IPS-15b (cell line): Measurements from ENCODE around the gene ARL6IP4.
A peak's percentile ranks its signal among the peaks of the same experiment; 100 is the strongest.

Source experiments
- H3K27me3 ChIP-seq: one replicate; pipeline ENCODE4 v1.6.1; 2013; ENCODE audit warnings: low read length; ENCODE audit not compliant: control insufficient read depth, insufficient read depth
- H3K36me3 ChIP-seq: one replicate; pipeline ENCODE4 v1.6.1; 2013; ENCODE audit warnings: low read length; ENCODE audit not compliant: control insufficient read depth, insufficient read depth
- H3K4me1 ChIP-seq: one replicate; pipeline ENCODE4 v1.6.1; 2013; ENCODE audit warnings: mild to moderate bottlenecking, low read length; ENCODE audit not compliant: control insufficient read depth, insufficient read depth
- H3K4me3 ChIP-seq: one replicate; pipeline ENCODE4 v1.5.1; 2013; ENCODE audit warnings: low read depth, low read length
- H3K9ac ChIP-seq: one replicate; pipeline ENCODE4 v1.6.1; 2013; ENCODE audit warnings: low read depth, mild to moderate bottlenecking, low read length
- H3K9me3 ChIP-seq: one replicate; pipeline ENCODE4 v1.6.1; 2013; ENCODE audit warnings: mild to moderate bottlenecking, low read length; ENCODE audit not compliant: control insufficient read depth, insufficient read depth

The ARL6IP4 gene

GRCh38 chr12:122975790-122976647, 4.5 kb upstream of the ARL6IP4 start:
- H3K4me1 ChIP-seq, result peaks cover 3% of the 10 kb centered on the region
- no peaks in the 10 kb centered on the region for H3K9me3 ChIP-seq
- H3K36me3 ChIP-seq, result peaks cover 6% of the 10 kb centered on the region
- H3K9ac ChIP-seq, result peak overlapping the region; percentile 100
- no peaks in the 10 kb centered on the region for H3K27me3 ChIP-seq
- peak overlapping the region; percentile 99 for H3K4me3 ChIP-seq

- H3K27me3 ChIP-seq, result no peaks in the 10 kb centered on the region
- peak overlapping the region; percentile 5 for H3K9ac ChIP-seq
- no peak overlapping the region for H3K4me3 ChIP-seq
- peaks cover 3% of the 10 kb centered on the region for H3K4me1 ChIP-seq
- no peaks in the 10 kb centered on the region for H3K9me3 ChIP-seq
- peaks cover 7% of the 10 kb centered on the region for H3K36me3 ChIP-seq
These were observed 3.9 kb upstream of the ARL6IP4 start for GRCh38 chr12:122976648-122976975.

- H3K36me3 ChIP-seq, result peaks cover 11% of the 10 kb centered on the region
These were observed 3.3 kb upstream of the ARL6IP4 start for GRCh38 chr12:122977153-122977552.

GRCh38 chr12:122977655-122978392, 2.7 kb upstream of the ARL6IP4 start:
- no peak overlapping the region for H3K4me3 ChIP-seq
- no peaks in the 10 kb centered on the region for H3K9me3 ChIP-seq
- H3K36me3 ChIP-seq, result peaks cover 14% of the 10 kb centered on the region
- H3K9ac ChIP-seq, result no peak overlapping the region
- H3K27me3 ChIP-seq, result no peaks in the 10 kb centered on the region
- H3K4me1 ChIP-seq, result peaks cover 3% of the 10 kb centered on the region

More at GRCh38 chr12:122977153-122977552, 3.3 kb upstream of the ARL6IP4 start:
- no peaks in the 10 kb centered on the region for H3K9me3 ChIP-seq
- H3K4me3 ChIP-seq, result no peak overlapping the region
- peaks cover 3% of the 10 kb centered on the region for H3K4me1 ChIP-seq
- H3K9ac ChIP-seq, result no peak overlapping the region
- H3K27me3 ChIP-seq, result no peaks in the 10 kb centered on the region

- H3K36me3 ChIP-seq, result peaks cover 20% of the 10 kb centered on the region
- no peaks in the 10 kb centered on the region for H3K9me3 ChIP-seq
- H3K27me3 ChIP-seq, result no peaks in the 10 kb centered on the region
- no peak overlapping the region for H3K9ac ChIP-seq
- H3K4me1 ChIP-seq, result peaks cover 3% of the 10 kb centered on the region
- no peak overlapping the region for H3K4me3 ChIP-seq
These were observed 1.9 kb upstream of the ARL6IP4 start for GRCh38 chr12:122978507-122978955.

GRCh38 chr12:122979001-122979907, 1.2 kb upstream of the ARL6IP4 start:
- Histone ChIP-seq H3K4me1 (peaks cover 3% of the 10 kb centered on the region), H3K9ac (no peak overlapping the region), H3K9me3 (no peaks in the 10 kb centered on the region), H3K27me3 (no peaks in the 10 kb centered on the region), H3K4me3 (peak overlapping the region; percentile 83), H3K36me3 (peaks cover 20% of the 10 kb centered on the region)

GRCh38 chr12:122979908-122980182, 636 bp upstream of the ARL6IP4 start:
- H3K4me3 ChIP-seq, result peak overlapping the region; percentile 83
- peaks cover 3% of the 10 kb centered on the region for H3K4me1 ChIP-seq
- no peaks in the 10 kb centered on the region for H3K9me3 ChIP-seq
- peaks cover 20% of the 10 kb centered on the region for H3K36me3 ChIP-seq
- no peaks in the 10 kb centered on the region for H3K27me3 ChIP-seq
- peak overlapping the region; percentile 90 for H3K9ac ChIP-seq

GRCh38 chr12:122981036-122981471, 573 bp downstream of the ARL6IP4 start:
- Histone ChIP-seq H3K36me3 (peaks cover 20% of the 10 kb centered on the region), H3K27me3 (no peaks in the 10 kb centered on the region), H3K9me3 (no peaks in the 10 kb centered on the region), H3K4me1 (no peaks in the 10 kb centered on the region), H3K9ac (peak overlapping the region; percentile 90), H3K4me3 (peak overlapping the region; percentile 83)

- Histone ChIP-seq H3K27me3 (no peaks in the 10 kb centered on the region), H3K36me3 (peaks cover 23% of the 10 kb centered on the region), H3K4me3 (peak overlapping the region; percentile 83), H3K9me3 (no peaks in the 10 kb centered on the region), H3K4me1 (no peaks in the 10 kb centered on the region), H3K9ac (peak overlapping the region; percentile 90)
These were observed 1.4 kb downstream of the ARL6IP4 start for GRCh38 chr12:122981587-122982476.

- Histone ChIP-seq H3K4me1 (no peaks in the 10 kb centered on the region), H3K27me3 (no peaks in the 10 kb centered on the region), H3K36me3 (peaks cover 20% of the 10 kb centered on the region), H3K9me3 (no peaks in the 10 kb centered on the region), H3K9ac (no peak overlapping the region), H3K4me3 (no peak overlapping the region)
These were observed 2.0 kb downstream of the ARL6IP4 start for GRCh38 chr12:122982477-122982815.
